NCI-H1417 (cell line): ENCODE measurements around the gene PELO.
"Not testable (repeated sequence)": the region's sequence is repeated elsewhere in the genome, so short reads cannot be mapped to it uniquely, and the experiment has no call there.

Source experiments
- DNase-seq, 3 experiments: peaks; one replicate each; lab custom pipeline; 2025; lab: John Stamatoyannopoulos, UW

PELO gene

GRCh38 chr5:52801329-52801728, 13.6 kb downstream of the PELO start:
- peak in 2 of 3 experiments; percentile 23 to 28 for DNase-seq

- no peak for DNase-seq
Observed at GRCh38 chr5:52802272-52802973, 14.7 kb downstream of the PELO start.

GRCh38 chr5:52802974-52803336, 15.2 kb downstream of the PELO start:
- DNase-seq = no peak

- DNase-seq = no peak
Observed at GRCh38 chr5:52804387-52804791, 16.7 kb downstream of the PELO start.

GRCh38 chr5:52804981-52805380, 17.3 kb downstream of the PELO start:
- no peak for DNase-seq

- no peak for DNase-seq
Observed at GRCh38 chr5:52805615-52806014, 17.9 kb downstream of the PELO start.

- no peak for DNase-seq
Observed at GRCh38 chr5:52807037-52807436, 19.3 kb downstream of the PELO start.

- DNase-seq = peak in 1 of 3 experiments; percentile 3
Observed at GRCh38 chr5:52807723-52808122, 20.0 kb downstream of the PELO start.

- no peak for DNase-seq
Observed at GRCh38 chr5:52808316-52808901, 20.7 kb downstream of the PELO start.

GRCh38 chr5:52809884-52810283, 22.2 kb downstream of the PELO start:
- DNase-seq = no peak

- no peak for DNase-seq
Observed at GRCh38 chr5:52810426-52810825, 22.7 kb downstream of the PELO start.

GRCh38 chr5:52811067-52811749, 23.5 kb downstream of the PELO start:
- DNase-seq = no peak

GRCh38 chr5:52814352-52815148, 26.8 kb downstream of the PELO start:
- no peak for DNase-seq

GRCh38 chr5:52817818-52818217, 30.1 kb downstream of the PELO start:
- no peak for DNase-seq

- DNase-seq = no peak
Observed at GRCh38 chr5:52818360-52818759, 30.6 kb downstream of the PELO start.

- DNase-seq = not testable (repeated sequence)
Observed at GRCh38 chr5:52818807-52819206, 31.1 kb downstream of the PELO start.

GRCh38 chr5:52821901-52822300, 34.2 kb downstream of the PELO start:
- no peak for DNase-seq

- peak in 1 of 3 experiments; percentile 33 for DNase-seq
Observed at GRCh38 chr5:52822437-52822836, 34.7 kb downstream of the PELO start.

- no peak for DNase-seq
Observed at GRCh38 chr5:52824827-52825226, 37.1 kb downstream of the PELO start.

- DNase-seq = no peak
Observed at GRCh38 chr5:52825826-52826225, 38.1 kb downstream of the PELO start.

GRCh38 chr5:52827815-52828214, 40.1 kb downstream of the PELO start:
- DNase-seq = no peak

- DNase-seq = no peak
Observed at GRCh38 chr5:52829664-52830063, 41.9 kb downstream of the PELO start.

- no peak for DNase-seq
Observed at GRCh38 chr5:52830650-52831049, 42.9 kb downstream of the PELO start.
